GM06990 (cell line): ENCODE data around the gene MSI2.

Experiments
- DNase-seq: peaks from one replicate; pipeline ENCODE4 v3.0.0-alpha.2; 2011; ENCODE audit not compliant: insufficient read length; ENCODE audit errors: extremely low read depth
- H3K27me3 ChIP-seq: replicated peaks from 2 replicates; pipeline ENCODE4 v1.6.0; 2011; ENCODE audit warnings: low read length; ENCODE audit not compliant: control insufficient read depth, insufficient read depth
- H3K36me3 ChIP-seq: 2 replicates; pipeline ENCODE4 v1.5.1; 2011; ENCODE audit warnings: low read length; ENCODE audit not compliant: control insufficient read depth, insufficient read depth
- H3K4me3 ChIP-seq: replicated peaks from 2 replicates; pipeline ENCODE4 v1.5.1; 2011; ENCODE audit warnings: low read depth, mild to moderate bottlenecking, control low read depth, low read length
- CTCF ChIP-seq: IDR thresholded peaks from 2 replicates; pipeline ENCODE4 v1.5.1; 2011; ENCODE audit warnings: low read length, control low read depth, mild to moderate bottlenecking, inconsistent platforms; ENCODE audit not compliant: insufficient read depth, poor library complexity, severe bottlenecking

The MSI2 gene

DNA sequence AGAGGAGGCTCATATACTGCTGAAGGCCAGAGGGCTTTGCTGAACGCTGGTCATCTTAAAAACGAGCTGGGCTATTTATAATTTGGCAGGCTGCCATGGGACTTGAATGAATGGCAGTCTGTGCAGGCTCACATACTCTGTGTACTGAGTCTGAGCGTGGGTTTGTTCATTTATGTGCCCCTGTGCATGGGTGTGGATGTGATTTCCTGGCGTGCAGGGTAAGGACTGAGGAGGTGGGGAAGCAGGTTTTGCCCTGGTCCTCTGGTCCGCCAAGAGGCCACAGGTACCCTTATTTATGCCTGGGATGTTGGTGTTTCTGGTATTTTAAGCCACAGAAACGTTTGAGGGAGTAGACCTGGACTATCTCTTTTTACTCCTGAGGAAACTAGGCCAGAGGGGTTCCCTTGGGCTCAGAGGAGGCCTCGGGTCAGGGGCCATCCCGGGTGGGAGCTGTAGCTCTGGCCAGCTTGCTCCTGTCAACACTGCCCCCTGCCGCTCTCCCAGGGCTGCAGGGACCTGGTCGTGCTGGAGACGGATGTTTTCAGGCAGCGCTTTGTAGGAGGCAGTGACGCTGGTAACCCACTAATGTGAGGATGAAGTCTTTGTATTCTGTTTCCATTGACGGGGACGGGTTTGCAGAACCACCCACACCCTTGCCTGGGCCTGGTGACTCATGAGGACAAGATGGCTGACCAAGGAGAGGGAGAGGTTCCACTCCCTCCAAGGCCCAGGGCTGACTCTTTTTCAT is 184.4 kb downstream of the MSI2 start:
- H3K27me3 ChIP-seq: no peaks in the 10 kb centered on the region
- H3K36me3 ChIP-seq: no peaks in the 10 kb centered on the region
- no peak overlapping the region for H3K4me3 ChIP-seq
- no peak for TF ChIP-seq CTCF
- no peak for DNase-seq

- no peak for TF ChIP-seq CTCF
- Histone ChIP-seq H3K36me3 (no peaks in the 10 kb centered on the region), H3K4me3 (no peak overlapping the region), H3K27me3 (no peaks in the 10 kb centered on the region)
- no peak for DNase-seq
Measured at GRCh38 chr17:57441270-57441600, 184.9 kb downstream of the MSI2 start.

- no peak for TF ChIP-seq CTCF
- Histone ChIP-seq H3K4me3 (no peak overlapping the region), H3K27me3 (no peaks in the 10 kb centered on the region), H3K36me3 (no peaks in the 10 kb centered on the region)
- no peak for DNase-seq
Measured at GRCh38 chr17:57442401-57442823, 186.1 kb downstream of the MSI2 start.

DNA sequence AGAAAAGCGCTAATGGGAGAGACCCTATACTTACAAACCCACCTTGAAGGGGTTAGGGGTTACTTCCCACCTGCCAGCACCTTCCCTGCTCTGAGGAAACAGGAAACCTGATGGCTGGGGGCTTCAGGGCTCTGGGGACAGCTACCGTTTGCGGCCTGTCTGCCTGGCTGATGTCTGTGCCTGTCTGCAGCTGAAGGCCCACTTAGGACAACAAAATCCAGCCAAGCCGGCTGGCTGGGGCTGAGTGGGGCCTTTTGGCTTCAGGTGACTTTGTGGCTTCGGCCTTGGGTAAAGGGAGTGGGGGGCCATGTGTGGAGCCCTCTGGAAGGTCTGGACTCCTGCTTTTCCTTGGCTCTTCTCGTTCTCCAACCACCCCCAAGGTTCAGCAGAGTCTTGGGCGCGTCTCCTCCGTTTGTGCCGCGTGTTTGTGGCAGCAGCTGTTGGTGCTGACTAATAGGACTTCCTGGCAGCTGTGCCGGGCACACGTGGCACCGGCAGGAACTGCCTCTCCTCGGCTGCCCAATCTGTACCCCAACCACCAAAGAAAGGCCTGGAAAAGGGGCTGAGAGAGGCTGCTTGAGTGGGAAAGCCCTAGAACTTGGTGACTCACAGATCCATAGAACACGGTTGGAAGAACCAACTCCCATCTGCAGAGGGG is 186.7 kb downstream of the MSI2 start:
- TF ChIP-seq CTCF: no peak
- Histone ChIP-seq H3K4me3 (no peak overlapping the region), H3K27me3 (no peaks in the 10 kb centered on the region), H3K36me3 (no peaks in the 10 kb centered on the region)
- peak; percentile 67 for DNase-seq

DNA sequence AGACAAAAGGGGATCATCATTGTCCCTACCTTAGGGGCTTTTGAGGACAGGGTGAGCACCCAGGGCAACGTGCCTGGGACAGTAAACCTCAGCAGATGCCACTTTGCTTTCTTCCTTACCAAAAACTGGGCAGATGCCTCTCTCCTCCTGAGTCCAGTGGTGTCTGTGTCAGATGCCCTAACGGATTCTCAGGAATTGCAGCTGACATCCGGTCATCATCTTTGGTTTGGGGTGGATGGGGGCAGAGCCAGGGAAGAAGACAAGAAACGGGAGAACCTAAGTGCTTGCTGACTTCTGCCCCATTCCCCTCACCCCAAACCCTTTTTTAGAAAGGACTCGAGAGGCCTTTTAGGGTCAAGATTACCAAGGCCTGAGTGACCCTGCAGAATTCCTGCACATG is 187.5 kb downstream of the MSI2 start:
- TF ChIP-seq CTCF: no peak
- Histone ChIP-seq H3K27me3 (no peaks in the 10 kb centered on the region), H3K4me3 (no peak overlapping the region), H3K36me3 (no peaks in the 10 kb centered on the region)
- no peak for DNase-seq
